Measurements from ENCODE around the gene FAM222B.
"Not testable (repeated sequence)": the region's sequence is repeated elsewhere in the genome, so short reads cannot be mapped to it uniquely, and the experiment has no call there.

FAM222B gene

GRCh38 chr17:28842282-28843012, at the start of gene FAM222B:
FAM222B (minus strand) TSS chr17:28842790; CDS start chr17:28766667, 76,123 bp downstream.
- peak; percentile 75 to 81 for DNase-seq (ENCODE audit: low read depth in 2 of 2)

GRCh38 chr17:28892024-28892423, 49.4 kb upstream of the FAM222B start:
- no peak for DNase-seq (ENCODE audit: low read depth in 2 of 2)

- DNase-seq (ENCODE audit: low read depth in 2 of 2) = no peak
Measured at GRCh38 chr17:28891201-28891600, 48.6 kb upstream of the FAM222B start.

- no peak for DNase-seq (ENCODE audit: low read depth in 2 of 2)
Measured at GRCh38 chr17:28889996-28890395, 47.4 kb upstream of the FAM222B start.

GRCh38 chr17:28888832-28889231, 46.2 kb upstream of the FAM222B start:
- no peak for DNase-seq (ENCODE audit: low read depth in 2 of 2)

GRCh38 chr17:28887871-28888471, 45.4 kb upstream of the FAM222B start:
- DNase-seq (ENCODE audit: low read depth in 2 of 2) = no peak

- no peak for DNase-seq (ENCODE audit: low read depth in 2 of 2)
Measured at GRCh38 chr17:28885951-28886350, 43.4 kb upstream of the FAM222B start.

- no peak for DNase-seq (ENCODE audit: low read depth in 2 of 2)
Measured at GRCh38 chr17:28885363-28885762, 42.8 kb upstream of the FAM222B start.

- DNase-seq (ENCODE audit: low read depth in 2 of 2) = no peak
Measured at GRCh38 chr17:28883967-28884702, 41.5 kb upstream of the FAM222B start.

GRCh38 chr17:28882154-28882895, 39.7 kb upstream of the FAM222B start:
- no peak for DNase-seq (ENCODE audit: low read depth in 2 of 2)

GRCh38 chr17:28881533-28882056, 39.0 kb upstream of the FAM222B start:
- no peak for DNase-seq (ENCODE audit: low read depth in 2 of 2)

- DNase-seq (ENCODE audit: low read depth in 2 of 2) = no peak
Measured at GRCh38 chr17:28880572-28880945, 38.0 kb upstream of the FAM222B start.

- no peak for DNase-seq (ENCODE audit: low read depth in 2 of 2)
Measured at GRCh38 chr17:28879886-28880571, 37.4 kb upstream of the FAM222B start.

GRCh38 chr17:28878981-28879380, 36.4 kb upstream of the FAM222B start:
- DNase-seq (ENCODE audit: low read depth in 2 of 2) = no peak

- DNase-seq (ENCODE audit: low read depth in 2 of 2) = no peak
Measured at GRCh38 chr17:28878158-28878910, 35.7 kb upstream of the FAM222B start.

- not testable (repeated sequence) for DNase-seq (ENCODE audit: low read depth in 2 of 2)
Measured at GRCh38 chr17:28877150-28877711, 34.6 kb upstream of the FAM222B start.

GRCh38 chr17:28875848-28876550, 33.4 kb upstream of the FAM222B start:
- no peak for DNase-seq (ENCODE audit: low read depth in 2 of 2)

- DNase-seq (ENCODE audit: low read depth in 2 of 2) = no peak
Measured at GRCh38 chr17:28874750-28875149, 32.2 kb upstream of the FAM222B start.

- DNase-seq (ENCODE audit: low read depth in 2 of 2) = no peak
Measured at GRCh38 chr17:28873839-28874238, 31.2 kb upstream of the FAM222B start.
